Measurements from ENCODE around the gene PPP1R9B.

Gene PPP1R9B

GRCh38 chr17:50164697-50164988 is 14.2 kb upstream of the PPP1R9B start:
- Histone ChIP-seq H3K9me3 (ENCODE audit: severe bottlenecking) (no peaks in the 10 kb centered on the region), H3K27me3 (ENCODE audit: insufficient read depth, poor library complexity, severe bottlenecking) (no peaks in the 10 kb centered on the region), H3K36me3 (ENCODE audit: low read depth) (no peaks in the 10 kb centered on the region), H3K27ac (ENCODE audit: poor library complexity, severe bottlenecking) (no peak overlapping the region), H3K4me1 (ENCODE audit: insufficient read depth, poor library complexity, severe bottlenecking) (no peaks in the 10 kb centered on the region), H3K4me3 (ENCODE audit: severe bottlenecking) (no peak overlapping the region)
- ATAC-seq (ENCODE audit: low read depth), result no peak
- TF ChIP-seq CTCF (IDR thresholded peaks at IDR 0.05; ENCODE audit: poor library complexity, severe bottlenecking), result no peak
- no peak for DNase-seq (ENCODE audit: low spot score)

- no peaks in the 10 kb centered on the region for H3K9me3 ChIP-seq (ENCODE audit: severe bottlenecking)
- H3K4me1 ChIP-seq (ENCODE audit: insufficient read depth, poor library complexity, severe bottlenecking), result no peaks in the 10 kb centered on the region
- H3K4me3 ChIP-seq (ENCODE audit: severe bottlenecking), result no peak overlapping the region
- ATAC-seq (ENCODE audit: low read depth) (no peak), DNase-seq (ENCODE audit: low spot score) (no peak)
- no peak overlapping the region for H3K27ac ChIP-seq (ENCODE audit: poor library complexity, severe bottlenecking)
- no peak for TF ChIP-seq CTCF (IDR thresholded peaks at IDR 0.05; ENCODE audit: poor library complexity, severe bottlenecking)
- no peaks in the 10 kb centered on the region for H3K27me3 ChIP-seq (ENCODE audit: insufficient read depth, poor library complexity, severe bottlenecking)
- H3K36me3 ChIP-seq (ENCODE audit: low read depth), result no peaks in the 10 kb centered on the region
Observed at GRCh38 chr17:50163843-50164696, 13.6 kb upstream of the PPP1R9B start.

GRCh38 chr17:50162466-50163254 is 12.2 kb upstream of the PPP1R9B start:
- H3K36me3 ChIP-seq (ENCODE audit: low read depth), result no peaks in the 10 kb centered on the region
- no peaks in the 10 kb centered on the region for H3K27me3 ChIP-seq (ENCODE audit: insufficient read depth, poor library complexity, severe bottlenecking)
- no peak overlapping the region for H3K27ac ChIP-seq (ENCODE audit: poor library complexity, severe bottlenecking)
- ATAC-seq (ENCODE audit: low read depth), result no peak
- no peak for TF ChIP-seq CTCF (IDR thresholded peaks at IDR 0.05; ENCODE audit: poor library complexity, severe bottlenecking)
- no peak overlapping the region for H3K4me3 ChIP-seq (ENCODE audit: severe bottlenecking)
- no peaks in the 10 kb centered on the region for H3K9me3 ChIP-seq (ENCODE audit: severe bottlenecking)
- no peak for DNase-seq (ENCODE audit: low spot score)
- H3K4me1 ChIP-seq (ENCODE audit: insufficient read depth, poor library complexity, severe bottlenecking), result no peaks in the 10 kb centered on the region

GRCh38 chr17:50161911-50162288 is 11.4 kb upstream of the PPP1R9B start:
- H3K27ac ChIP-seq (ENCODE audit: poor library complexity, severe bottlenecking), result no peak overlapping the region
- H3K27me3 ChIP-seq (ENCODE audit: insufficient read depth, poor library complexity, severe bottlenecking), result no peaks in the 10 kb centered on the region
- ATAC-seq (ENCODE audit: low read depth), result no peak
- no peak for TF ChIP-seq CTCF (IDR thresholded peaks at IDR 0.05; ENCODE audit: poor library complexity, severe bottlenecking)
- H3K36me3 ChIP-seq (ENCODE audit: low read depth), result no peaks in the 10 kb centered on the region
- H3K4me1 ChIP-seq (ENCODE audit: insufficient read depth, poor library complexity, severe bottlenecking), result no peaks in the 10 kb centered on the region
- H3K9me3 ChIP-seq (ENCODE audit: severe bottlenecking), result no peaks in the 10 kb centered on the region
- no peak for DNase-seq (ENCODE audit: low spot score)
- no peak overlapping the region for H3K4me3 ChIP-seq (ENCODE audit: severe bottlenecking)

Measured in RWPE2 (cell line).